GM23338 (cell line): Measurements from ENCODE around the gene SIX5. TPM values are rescaled to one million over a fixed set of nuclear protein-coding genes. Genes with fewer than 3 reads are reported as not detected.
"Not testable (repeated sequence)": the region's sequence is repeated elsewhere in the genome, so short reads cannot be mapped to it uniquely, and the experiment has no call there.

ENCODE experiments used
- ATAC-seq: fragments of 200-7000 bp; cut with Tn5 transposase; 3 replicates; pipeline ENCODE4 v1.9.1; 2020
- DNase-seq: peaks from one replicate; pipeline ENCODE4 v3.0.0-alpha.2; 2015; ENCODE audit warnings: low spot score
- H2AFZ ChIP-seq: fragments of 200-600 bp; sonication (generic); 2 replicates; pipeline ENCODE4 v1.8.0; 2016; ENCODE audit warnings: antibody characterized with exemption, mild to moderate bottlenecking, moderate library complexity
- H3F3A ChIP-seq: fragments of 200-600 bp; sonication (generic); replicated peaks from 2 replicates; pipeline ENCODE4 v1.8.0; 2017; ENCODE audit warnings: antibody characterized with exemption, mixed run types, low read depth
- H3K27ac ChIP-seq: fragments of 200-600 bp; sonication (generic); 2 replicates; pipeline ENCODE4 v1.6.1; 2016; ENCODE audit warnings: low read depth
- H3K27me3 ChIP-seq: fragments of 200-600 bp; sonication (generic); 2 replicates; pipeline ENCODE4 v1.8.0; 2016; ENCODE audit warnings: mild to moderate bottlenecking, mixed run types, moderate library complexity; ENCODE audit not compliant: insufficient read depth
- H3K36me3 ChIP-seq: fragments of 200-600 bp; sonication (generic); 2 replicates; pipeline ENCODE4 v1.8.0; 2016; ENCODE audit warnings: mild to moderate bottlenecking; ENCODE audit not compliant: insufficient read depth
- H3K4me1 ChIP-seq: fragments of 200-600 bp; sonication (generic); 2 replicates; pipeline ENCODE4 v1.8.0; 2016; ENCODE audit warnings: mild to moderate bottlenecking, moderate library complexity; ENCODE audit not compliant: insufficient read depth
- H3K4me2 ChIP-seq: fragments of 200-600 bp; sonication (generic); 2 replicates; pipeline ENCODE4 v1.7.1; 2017; ENCODE audit warnings: mixed run types
- H3K4me3 ChIP-seq: fragments of 200-600 bp; sonication (generic); 2 replicates; pipeline ENCODE4 v1.6.1; 2016; ENCODE audit warnings: mixed run types
- H3K79me2 ChIP-seq: fragments of 200-600 bp; sonication (generic); replicated peaks from 2 replicates; pipeline ENCODE4 v1.8.0; 2017; ENCODE audit warnings: mild to moderate bottlenecking; ENCODE audit not compliant: insufficient read depth
- H3K9me2 ChIP-seq: fragments of 200-600 bp; sonication (generic); 2 replicates; pipeline ENCODE4 v1.8.0; 2017; ENCODE audit not compliant: insufficient read depth
- H4K20me1 ChIP-seq: fragments of 200-600 bp; sonication (generic); replicated peaks from 2 replicates; pipeline ENCODE4 v1.8.0; 2017; ENCODE audit warnings: mild to moderate bottlenecking; ENCODE audit not compliant: insufficient read depth
- H3K27ac Mint-ChIP-seq: 2 replicates; pipeline ENCODE4 v1.8.0; 2020; ENCODE audit warnings: inconsistent platforms, mild to moderate bottlenecking, moderate library complexity, mixed read lengths
- H3K27me3 Mint-ChIP-seq: 3 replicates; pipeline ENCODE4 v1.8.0; 2022; ENCODE audit warnings: low read depth, mild to moderate bottlenecking, moderate library complexity, mixed read lengths, inconsistent platforms; ENCODE audit not compliant: insufficient read depth, poor library complexity
- H3K36me3 Mint-ChIP-seq: 3 replicates; pipeline ENCODE4 v1.8.0; 2021; ENCODE audit warnings: low read depth, mild to moderate bottlenecking, inconsistent platforms, moderate library complexity, mixed read lengths
- H3K4me1 Mint-ChIP-seq: 3 replicates; pipeline ENCODE4 v1.8.0; 2020; ENCODE audit warnings: mild to moderate bottlenecking, inconsistent platforms, mixed read lengths
- H3K4me3 Mint-ChIP-seq: 3 replicates; pipeline ENCODE4 v1.8.0; 2021; ENCODE audit warnings: moderate library complexity, mild to moderate bottlenecking, inconsistent platforms, mixed read lengths
- H3K9me3 Mint-ChIP-seq: 3 replicates; pipeline ENCODE4 v1.8.0; 2020; ENCODE audit warnings: moderate library complexity, mild to moderate bottlenecking, inconsistent platforms, mixed read lengths
- CTCF ChIP-seq, 2 experiments: fragments of 200-600 bp in 1 of 2; sonication (generic) in 1 of 2; conservative IDR thresholded peaks; 2 replicates each; pipeline versions ENCODE4 v1.5.1 to v1.6.1; 2016 to 2017; ENCODE audit warnings: antibody characterized with exemption in 2 of 2, low read depth in 2 of 2, mild to moderate bottlenecking in 2 of 2, moderate library complexity in 1 of 2
- EZH2 ChIP-seq: fragments of 200-600 bp; sonication (generic); IDR thresholded peaks from one replicate; pipeline ENCODE4 v1.8.0; 2017; ENCODE audit warnings: antibody characterized with exemption, mild to moderate bottlenecking, low read depth; ENCODE audit not compliant: unreplicated experiment
- JUNB ChIP-seq: IDR thresholded peaks from one replicate; pipeline ENCODE4 v1.6.1; 2016; ENCODE audit warnings: antibody characterized with exemption; ENCODE audit not compliant: unreplicated experiment
- POLR2AphosphoS5 ChIP-seq: IDR thresholded peaks from 2 replicates; pipeline ENCODE4 v1.6.1; 2016; ENCODE audit warnings: antibody characterized with exemption, low read depth
- REST ChIP-seq: IDR thresholded peaks from one replicate; pipeline ENCODE4 v1.6.1; 2018; ENCODE audit warnings: antibody characterized with exemption; ENCODE audit not compliant: unreplicated experiment
- STAT1 ChIP-seq: IDR thresholded peaks from one replicate; pipeline ENCODE4 v1.6.1; 2016; ENCODE audit warnings: antibody characterized with exemption; ENCODE audit not compliant: unreplicated experiment
- polyA plus RNA-seq: library from polyadenylated mRNA; unstranded; fragments of >200 nt; fragmentation: Nextera tagmentation; extraction: Ambion mirVana; gene quantifications from 2 replicates; pipeline ENCODE4 v1.2.1, GENCODE V29; 2016
- total RNA-seq: library from RNA; depleted of rRNA; stranded (reverse); fragments of >200 nt; shearing (Covaris generic); gene quantifications from 2 replicates; pipeline ENCODE4 v1.2.3, GENCODE V29; 2014

The SIX5 gene
- total and polyA plus RNA-seq, 2 experiments from 2014 or later = 10.1 to 22.6 TPM

- Mint-ChIP-seq H3K4me1 (peaks cover 11% of the 10 kb centered on the region), H3K36me3 (no peaks in the 10 kb centered on the region), H3K27me3 (peaks cover 17% of the 10 kb centered on the region), H3K9me3 (no peaks in the 10 kb centered on the region; the same call in 2 of the 3 replicates), H3K4me3 (no peak overlapping the region), H3K27ac (no peak overlapping the region)
- H2AFZ ChIP-seq = no peak overlapping the region
- no peaks in the 10 kb centered on the region for H3K79me2 ChIP-seq
- H3K4me3 ChIP-seq = no peak overlapping the region
- no peak for DNase-seq
- H3K36me3 ChIP-seq = no peaks in the 10 kb centered on the region
- H3K27ac ChIP-seq = no peak overlapping the region
- ATAC-seq = no peak
- TF ChIP-seq POLR2AphosphoS5 = no peak
- TF ChIP-seq STAT1 = no peak
- no peak for TF ChIP-seq REST
- TF ChIP-seq EZH2 = no peak
- TF ChIP-seq CTCF (conservative IDR thresholded peaks at IDR 0.05; ENCODE audit: low read depth in 2 of 2) = no peak
- TF ChIP-seq JUNB = no peak
- H3K4me2 ChIP-seq = no peak overlapping the region
- H3K4me1 ChIP-seq = no peaks in the 10 kb centered on the region
- H4K20me1 ChIP-seq = no peaks in the 10 kb centered on the region
- no peaks in the 10 kb centered on the region for H3F3A ChIP-seq
- H3K9me2 ChIP-seq = no peaks in the 10 kb centered on the region
- H3K27me3 ChIP-seq = no peaks in the 10 kb centered on the region
These were observed 31.1 kb upstream of the SIX5 start for GRCh38 chr19:45800070-45800553.

GRCh38 chr19:45799541-45799940, 30.5 kb upstream of the SIX5 start:
- H3K9me3 Mint-ChIP-seq, H3K27ac ChIP-seq, H3K27ac Mint-ChIP-seq, H3K4me1 ChIP-seq, DNase-seq, H3K4me2 ChIP-seq, H3K36me3 Mint-ChIP-seq, H2AFZ ChIP-seq, H3K4me3 Mint-ChIP-seq, H3K36me3 ChIP-seq, ATAC-seq, H4K20me1 ChIP-seq, H3K27me3 ChIP-seq, H3K79me2 ChIP-seq, H3K9me2 ChIP-seq, H3F3A ChIP-seq, H3K4me3 ChIP-seq: not testable (repeated sequence)
- peaks cover 11% of the 10 kb centered on the region for H3K4me1 Mint-ChIP-seq
- peaks cover 17% of the 10 kb centered on the region for H3K27me3 Mint-ChIP-seq
